GM18951 (cell line): ENCODE data around the gene TXNDC2.
"Not testable (repeated sequence)": the region's sequence is repeated elsewhere in the genome, so short reads cannot be mapped to it uniquely, and the experiment has no call there.

Experiments
- POLR2A ChIP-seq: IDR thresholded peaks from 4 replicates; pipeline ENCODE4 v1.6.1; 2011; ENCODE audit warnings: mild to moderate bottlenecking; ENCODE audit not compliant: insufficient read length, insufficient read depth; ENCODE audit errors: extremely low read depth
- in situ Hi-C: fragments of 300-500 bp; cut with MboI; formaldehyde crosslinking; loops from one replicate; pipeline ENCODE4 v1.12.0; 2022; ENCODE audit warnings: low sequenced_read_pairs, mixed read lengths, inconsistent platforms; ENCODE audit not compliant: unreplicated experiment

Gene TXNDC2

GRCh38 chr18:9901377-9901776 lies 15.6 kb downstream of the TXNDC2 start:
- TF ChIP-seq POLR2A = no peak
- in situ Hi-C loops = no loop called here

- in situ Hi-C loops = not testable (repeated sequence)
Observed at GRCh38 chr18:9902264-9902663, 16.5 kb downstream of the TXNDC2 start.

- in situ Hi-C loops = no loop called here
- no peak for TF ChIP-seq POLR2A
Observed at GRCh38 chr18:9902832-9903231, 17.1 kb downstream of the TXNDC2 start.

GRCh38 chr18:9905401-9905922 lies 19.7 kb downstream of the TXNDC2 start:
- TF ChIP-seq POLR2A = no peak
- in situ Hi-C loops = no loop called here

GRCh38 chr18:9906481-9906880 lies 20.7 kb downstream of the TXNDC2 start:
- in situ Hi-C loops = no loop called here

GRCh38 chr18:9907867-9908266 lies 22.1 kb downstream of the TXNDC2 start:
- TF ChIP-seq POLR2A = no peak
- in situ Hi-C loops = no loop called here

More at GRCh38 chr18:9906481-9906880, 20.7 kb downstream of the TXNDC2 start:
- no peak for TF ChIP-seq POLR2A

- no peak for TF ChIP-seq POLR2A
- in situ Hi-C loops = no loop called here
Observed at GRCh38 chr18:9910071-9910470, 24.3 kb downstream of the TXNDC2 start.

GRCh38 chr18:9910661-9911060 lies 24.9 kb downstream of the TXNDC2 start:
- TF ChIP-seq POLR2A = no peak

GRCh38 chr18:9911226-9911625 lies 25.5 kb downstream of the TXNDC2 start:
- TF ChIP-seq POLR2A = no peak
- in situ Hi-C loops = no loop called here

More at GRCh38 chr18:9910661-9911060, 24.9 kb downstream of the TXNDC2 start:
- in situ Hi-C loops = no loop called here

- in situ Hi-C loops = not testable (repeated sequence)
Observed at GRCh38 chr18:9912285-9912684, 26.5 kb downstream of the TXNDC2 start.

- in situ Hi-C loops = no loop called here
- TF ChIP-seq POLR2A = no peak
Observed at GRCh38 chr18:9913151-9913525, 27.4 kb downstream of the TXNDC2 start.

- in situ Hi-C loops = no loop called here
Observed at GRCh38 chr18:9913526-9914333, 28.0 kb downstream of the TXNDC2 start, which contains the start of gene VAPA. TSS of gene VAPA (plus strand) at chr18:9914016. CDS start at chr18:9914257, 241 bp downstream.

GRCh38 chr18:9914334-9914583 lies 28.5 kb downstream of the TXNDC2 start:
- TF ChIP-seq POLR2A = no peak
- in situ Hi-C loops = no loop called here

More at GRCh38 chr18:9913526-9914333, 28.0 kb downstream of the TXNDC2 start, which contains the start of gene VAPA:
- TF ChIP-seq POLR2A = peak; percentile 90

GRCh38 chr18:9914584-9915290 lies 29.0 kb downstream of the TXNDC2 start:
- in situ Hi-C loops = no loop called here
- TF ChIP-seq POLR2A = no peak

GRCh38 chr18:9915291-9916076 lies 29.7 kb downstream of the TXNDC2 start:
- TF ChIP-seq POLR2A = no peak
- in situ Hi-C loops = no loop called here
